HG03064 (cell line): ENCODE data around the gene DHRS13.
"Not testable (repeated sequence)": the region's sequence is repeated elsewhere in the genome, so short reads cannot be mapped to it uniquely, and the experiment has no call there.

ENCODE experiments used
- ATAC-seq: cut with Tn5 transposase; IDR thresholded peaks from one replicate; pipeline ENCODE4 v1.9.1; 2021; ENCODE audit warnings: low read depth; ENCODE audit not compliant: unreplicated experiment

Gene DHRS13

GRCh38 chr17:28906706-28907438, 4.0 kb upstream of the DHRS13 start:
- no peak for ATAC-seq

DNA sequence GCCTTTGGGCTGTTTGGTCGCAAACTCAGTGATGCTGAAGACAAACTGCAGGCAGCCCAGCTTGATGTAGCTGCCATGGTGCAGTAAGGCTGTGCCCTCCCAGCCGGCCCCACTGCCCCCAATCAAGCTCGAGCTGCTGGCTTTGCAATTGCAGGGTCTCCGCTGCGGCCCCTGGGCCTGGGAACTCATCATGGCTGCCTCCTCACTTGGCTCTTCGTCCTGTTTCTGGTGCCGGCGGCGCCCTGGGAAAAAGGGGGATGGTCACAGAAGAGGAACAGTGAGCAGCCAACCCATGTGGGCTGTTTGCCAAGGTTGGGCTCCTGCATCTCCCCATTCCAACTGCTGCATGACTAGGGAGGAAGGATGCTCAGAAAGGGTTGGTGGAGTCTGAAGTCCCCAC, 3.4 kb upstream of the DHRS13 start:
- ATAC-seq, result no peak

DNA sequence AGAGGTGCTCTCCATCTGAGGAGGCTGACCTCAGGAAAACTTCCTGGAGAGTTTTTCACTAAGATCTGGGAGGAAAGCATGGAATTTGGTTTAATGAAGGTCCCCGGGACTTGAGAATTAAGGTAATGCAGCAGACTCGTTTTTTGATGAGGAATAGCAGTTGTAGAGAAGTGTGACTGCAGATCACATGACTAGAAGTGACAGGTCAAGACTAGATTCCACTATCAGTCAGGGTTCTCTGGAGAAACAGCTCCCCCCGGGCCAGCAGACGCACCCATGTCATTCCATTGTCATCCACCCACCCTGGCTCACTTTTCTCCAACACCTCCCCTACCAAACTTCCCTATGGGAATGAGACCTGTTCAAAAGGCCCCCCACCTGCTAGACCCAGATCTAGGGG, 1.9 kb upstream of the DHRS13 start:
- no peak for ATAC-seq

DNA sequence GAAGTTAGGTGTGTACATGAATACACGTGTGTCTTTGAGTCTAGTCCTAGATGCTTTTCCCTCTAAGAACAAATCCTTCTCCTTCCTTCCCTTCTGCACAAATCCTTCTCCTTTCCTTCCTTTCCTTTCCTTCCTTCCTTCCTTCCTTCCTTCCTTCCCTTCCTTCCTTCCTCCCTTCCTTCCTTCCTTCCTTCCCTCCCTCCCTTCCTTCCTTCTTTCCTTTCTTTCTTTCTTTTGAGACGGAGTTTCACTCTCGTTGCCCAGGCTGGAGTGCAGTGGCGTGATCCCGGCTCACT, 615 bp upstream of the DHRS13 start:
- ATAC-seq, result not testable (repeated sequence)

DNA sequence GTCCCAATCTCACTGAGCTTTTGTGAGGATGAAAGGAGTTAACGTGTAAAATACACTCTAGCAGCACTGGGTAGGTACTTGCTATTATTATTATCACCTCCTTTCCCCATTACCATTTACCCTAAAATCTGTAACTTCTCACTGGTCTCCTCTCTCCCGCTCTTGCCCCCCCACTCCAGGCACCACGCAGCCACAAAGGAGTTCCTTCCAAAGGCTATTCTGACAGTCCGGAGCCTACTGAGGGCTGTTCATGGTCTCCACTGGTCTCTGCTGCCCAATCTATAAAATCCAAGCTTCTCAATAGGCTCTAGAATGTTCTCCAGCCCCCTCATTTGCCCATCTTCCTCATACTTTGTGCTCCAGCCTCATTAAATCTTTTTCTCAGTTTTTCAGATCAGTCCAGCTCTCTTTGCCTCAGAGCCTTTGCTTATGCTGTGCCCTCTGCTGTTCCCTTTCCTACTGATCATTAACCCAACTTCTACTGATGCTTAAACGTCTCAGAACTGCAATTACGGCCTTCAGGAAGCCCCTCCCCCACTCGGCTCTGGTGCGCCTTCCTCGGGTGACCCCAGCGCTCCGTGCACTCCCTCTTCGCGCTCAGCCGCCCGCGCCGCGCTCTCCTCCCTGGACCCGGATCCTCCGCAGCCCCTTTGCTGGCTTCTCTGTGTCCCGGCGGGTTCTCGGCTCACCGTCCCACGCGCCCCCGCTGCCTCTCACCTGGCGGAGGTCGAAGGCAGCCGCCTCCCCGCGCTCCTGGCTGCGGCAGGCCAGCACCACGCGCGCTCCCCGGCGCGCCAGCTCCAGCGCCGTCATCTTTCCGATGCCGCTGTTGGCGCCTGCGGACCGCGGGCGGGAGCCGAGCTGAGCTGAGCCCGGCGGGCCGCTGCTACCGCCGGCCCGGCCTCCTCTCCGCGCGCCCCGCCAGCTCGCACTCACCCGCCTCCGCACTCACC, 737 bp downstream of the DHRS13 start:
- ATAC-seq, result peak; percentile 21

GRCh38 chr17:28900986-28901726, 1.7 kb downstream of the DHRS13 start:
- ATAC-seq, result no peak

DNA sequence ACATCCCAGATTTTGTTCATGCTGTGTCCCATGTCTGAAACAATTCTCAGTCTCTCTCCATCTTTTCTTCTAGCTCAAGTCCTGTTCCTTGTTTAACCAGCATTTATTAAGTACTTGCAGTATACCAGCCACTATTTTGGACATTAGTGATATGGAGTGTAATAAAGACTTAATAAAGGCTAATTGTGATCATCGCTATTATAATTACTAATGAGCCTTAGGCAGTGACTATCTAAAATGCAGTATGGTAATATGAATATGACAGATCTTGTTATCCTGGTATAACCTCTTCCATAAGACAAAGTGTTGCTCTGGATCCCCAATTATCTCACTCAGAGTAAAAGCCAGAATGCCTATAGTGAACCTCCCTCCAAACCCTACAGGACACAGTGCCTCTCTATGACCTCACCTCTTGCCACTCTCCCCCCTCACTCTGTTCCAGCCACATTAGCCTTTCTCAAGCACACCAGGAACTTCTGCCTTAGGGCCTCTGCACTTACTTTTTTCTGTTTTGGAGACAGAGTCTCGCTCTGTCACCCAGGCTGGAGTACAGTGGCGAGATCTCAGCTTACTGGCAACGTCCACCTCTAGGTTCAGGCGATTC, 3.6 kb downstream of the DHRS13 start:
- no peak for ATAC-seq

- no peak for ATAC-seq
These were observed 4.3 kb downstream of the DHRS13 start for GRCh38 chr17:28898527-28898955.

GRCh38 chr17:28897769-28898526, 4.9 kb downstream of the DHRS13 start:
- ATAC-seq, result no peak

DNA sequence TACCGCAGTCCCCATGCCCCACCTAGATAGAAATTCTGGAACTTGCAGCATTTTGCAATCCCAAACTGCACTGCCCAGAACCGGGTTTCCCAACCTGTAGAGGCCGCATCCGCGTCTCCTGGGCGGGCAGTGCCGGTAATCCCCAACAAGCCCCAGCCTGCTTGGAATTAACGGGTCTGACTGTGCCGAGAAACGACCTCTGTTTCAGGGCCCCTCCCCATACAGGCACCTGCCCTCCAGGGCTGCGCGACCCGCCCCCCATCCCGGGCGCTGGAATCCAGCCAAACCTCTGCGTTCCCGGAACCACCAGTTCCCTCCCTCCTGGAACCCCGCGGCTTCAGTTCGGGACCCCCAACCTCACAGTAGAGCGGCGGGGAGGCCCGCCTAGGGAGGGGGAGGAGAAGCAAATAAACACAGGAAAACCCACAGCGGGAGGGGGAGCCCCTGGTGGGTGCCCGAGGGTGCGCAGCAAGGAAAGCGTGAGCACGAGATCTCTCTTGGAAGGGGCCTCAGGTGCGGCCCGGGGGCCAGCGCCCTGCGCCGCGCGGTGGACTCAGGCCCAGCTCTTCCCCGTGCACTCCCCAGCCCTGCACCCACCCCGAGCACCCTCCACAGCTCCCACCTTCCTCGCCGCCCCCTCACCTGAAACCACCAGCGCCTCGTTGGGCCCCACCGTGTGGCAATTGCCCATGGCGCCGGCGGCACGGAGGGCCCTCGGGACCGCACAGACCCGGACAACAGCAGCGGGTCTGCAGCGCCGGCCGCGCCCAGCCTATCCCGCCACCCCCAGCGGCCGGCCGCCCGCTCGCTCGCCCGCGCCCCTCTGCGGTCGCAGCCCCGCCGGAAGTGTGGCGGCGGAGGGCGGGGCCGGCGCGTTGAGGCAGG, 5.8 kb downstream of the DHRS13 start, which contains the start of gene FLOT2:
Gene FLOT2 (minus strand): TSS at position 850 of the 885 bp plus-strand sequence. CDS start 159 bp downstream, at position 691.
- no peak for ATAC-seq

DNA sequence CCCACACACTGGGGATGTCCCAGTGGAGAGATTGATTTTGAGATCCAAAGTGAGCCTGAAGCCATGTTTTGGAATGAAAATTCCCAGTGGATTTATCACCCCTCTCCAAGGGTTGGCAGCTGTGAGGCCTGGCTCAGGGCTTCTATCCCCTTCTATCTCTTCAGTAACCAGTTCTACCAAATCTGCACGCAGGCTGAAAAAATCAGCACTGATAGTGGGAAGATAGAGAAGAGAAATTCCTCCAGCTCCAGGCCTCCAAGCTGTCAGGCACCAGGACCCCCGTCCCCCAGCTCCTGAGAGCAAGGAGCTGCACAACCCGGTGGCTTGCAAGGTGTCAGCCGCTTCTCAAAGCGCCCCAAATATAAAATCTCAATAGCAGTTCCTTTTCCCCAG, 6.4 kb downstream of the DHRS13 start:
- ATAC-seq, result no peak

DNA sequence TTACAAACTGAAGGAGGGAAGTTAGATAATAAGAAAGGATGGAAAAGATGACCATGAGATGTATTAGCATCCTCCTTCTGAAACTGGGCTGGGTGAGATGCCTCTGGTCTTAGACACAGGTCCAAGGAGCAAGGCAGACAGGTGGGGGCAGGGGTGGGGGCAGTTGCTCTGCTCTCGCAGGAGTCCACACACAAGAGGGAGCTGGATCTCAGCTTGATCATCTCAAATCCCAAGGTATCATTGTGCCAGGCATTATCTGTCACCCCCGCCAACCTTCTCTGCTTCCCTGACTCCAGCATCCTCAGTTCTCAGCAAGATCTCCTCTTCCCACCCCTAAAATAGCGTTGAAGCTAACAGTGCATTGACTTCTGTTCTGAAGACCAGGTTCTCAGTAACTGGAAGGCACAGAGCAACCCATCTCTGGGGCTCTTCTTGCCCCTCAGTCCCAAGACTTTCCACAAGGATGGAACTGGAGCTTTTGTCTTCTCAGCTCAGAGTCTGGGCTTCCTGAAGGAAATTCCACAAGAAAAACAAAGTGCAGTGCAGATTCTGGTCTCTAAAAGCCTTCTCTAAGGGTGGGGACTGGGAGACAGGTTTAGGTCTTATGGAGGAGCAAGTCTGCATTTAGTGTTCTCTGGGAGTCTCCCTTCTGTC, 7.0 kb downstream of the DHRS13 start:
- ATAC-seq, result no peak

GRCh38 chr17:28893248-28894183, 9.4 kb downstream of the DHRS13 start:
- ATAC-seq, result not testable (repeated sequence)

GRCh38 chr17:28892024-28892423, 10.9 kb downstream of the DHRS13 start:
- no peak for ATAC-seq

DNA sequence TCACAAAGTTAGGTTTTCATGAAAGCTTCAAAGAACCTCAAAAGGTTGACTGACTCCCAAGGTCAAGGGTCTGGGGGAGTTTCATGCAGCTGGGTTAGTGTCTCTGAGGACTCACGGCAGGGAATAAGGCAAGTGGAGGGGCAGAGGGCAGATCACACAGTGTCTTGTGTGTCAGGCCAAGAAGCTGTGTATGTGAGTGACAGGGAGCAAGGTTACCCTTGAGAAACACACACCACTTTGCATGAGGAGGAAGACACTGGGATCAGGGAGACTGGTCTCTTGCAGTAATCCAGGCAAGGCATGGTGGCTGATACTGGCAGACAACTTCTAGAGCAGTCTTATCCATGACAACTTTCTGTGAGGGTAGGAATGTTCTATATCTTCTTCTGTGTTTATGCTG, 11.7 kb downstream of the DHRS13 start:
- no peak for ATAC-seq

GRCh38 chr17:28889996-28890395, 12.9 kb downstream of the DHRS13 start:
- no peak for ATAC-seq

DNA sequence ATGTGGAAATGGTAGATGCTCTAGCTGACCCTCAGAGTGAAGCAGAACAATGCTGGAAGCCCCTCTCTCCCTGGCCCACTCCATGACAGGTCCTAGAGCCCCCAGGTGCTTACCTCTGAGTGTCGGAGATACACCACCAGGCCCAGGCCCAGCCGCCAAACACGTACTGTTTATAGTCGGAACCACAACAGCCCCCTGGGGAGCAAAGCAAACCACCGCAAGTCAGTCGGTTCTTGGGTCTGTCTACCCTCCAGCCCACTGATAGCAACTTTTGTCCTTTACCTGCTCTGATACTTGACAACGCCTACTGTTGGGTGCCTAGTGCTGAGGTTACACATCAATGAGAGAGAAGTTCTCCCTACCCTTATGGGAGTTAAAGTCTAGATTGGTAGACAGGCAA, 14.0 kb downstream of the DHRS13 start:
- ATAC-seq, result no peak
